ENCODE measurements around the gene SREK1.

DNA sequence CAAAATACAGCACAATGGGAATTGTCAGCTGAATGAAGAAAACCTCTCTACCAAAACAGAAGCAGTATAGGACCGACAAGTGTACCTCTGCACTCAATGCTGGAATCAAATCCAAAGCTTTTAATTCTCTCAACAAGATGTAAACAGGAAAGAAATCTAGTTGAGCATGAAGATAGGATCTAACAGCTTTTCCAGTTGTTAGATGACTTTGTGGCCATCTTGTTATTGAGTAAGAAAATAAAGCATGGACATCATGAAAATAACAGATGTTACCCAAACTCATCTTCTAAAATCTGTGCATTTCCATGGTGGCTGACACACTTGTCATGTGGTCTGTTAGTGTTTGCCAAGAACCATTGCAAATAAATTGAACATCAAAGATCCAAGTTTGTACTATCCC lies 34.7 kb downstream of the SREK1 start:
- TF ChIP-seq EZH2 (optimal IDR thresholded peaks at IDR 0.05; ENCODE audit: low read depth, low read length) (no peak), CTCF (IDR thresholded peaks at IDR 0.05; ENCODE audit: low read length) (no peak), EZH2phosphoT487 (IDR thresholded peaks at IDR 0.05; ENCODE audit: low read length) (no peak)
